ENCODE measurements around the gene HM13.
"Not testable (repeated sequence)": the region's sequence is repeated elsewhere in the genome, so short reads cannot be mapped to it uniquely, and the experiment has no call there.

Gene HM13

DNA sequence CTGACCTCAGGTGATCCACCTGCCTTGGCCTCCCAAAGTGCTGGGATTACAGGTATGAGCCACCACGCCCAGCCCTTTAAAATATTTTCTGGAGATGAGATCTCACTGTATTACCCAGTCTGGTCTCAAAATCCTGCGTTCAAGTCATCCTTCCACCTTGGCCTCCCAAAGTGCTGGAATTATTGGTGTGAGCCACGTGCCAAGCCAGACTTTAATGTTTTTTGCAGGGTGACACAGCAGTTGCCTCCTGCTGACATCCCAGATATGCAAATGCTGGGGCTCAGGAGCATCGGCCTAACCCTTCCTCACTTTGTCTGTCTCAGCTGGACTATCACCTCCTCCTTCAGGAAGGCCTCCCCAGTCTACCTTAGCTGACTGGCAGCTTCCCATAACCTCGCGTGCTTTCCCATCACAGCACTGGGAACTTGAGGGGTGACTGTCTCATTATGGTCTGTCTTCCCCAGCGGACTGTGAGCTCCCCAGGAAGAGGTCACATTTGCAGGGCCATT lies 76.5 kb downstream of the HM13 start:
- DNase-seq (ENCODE audit: low read depth): no peak

DNA sequence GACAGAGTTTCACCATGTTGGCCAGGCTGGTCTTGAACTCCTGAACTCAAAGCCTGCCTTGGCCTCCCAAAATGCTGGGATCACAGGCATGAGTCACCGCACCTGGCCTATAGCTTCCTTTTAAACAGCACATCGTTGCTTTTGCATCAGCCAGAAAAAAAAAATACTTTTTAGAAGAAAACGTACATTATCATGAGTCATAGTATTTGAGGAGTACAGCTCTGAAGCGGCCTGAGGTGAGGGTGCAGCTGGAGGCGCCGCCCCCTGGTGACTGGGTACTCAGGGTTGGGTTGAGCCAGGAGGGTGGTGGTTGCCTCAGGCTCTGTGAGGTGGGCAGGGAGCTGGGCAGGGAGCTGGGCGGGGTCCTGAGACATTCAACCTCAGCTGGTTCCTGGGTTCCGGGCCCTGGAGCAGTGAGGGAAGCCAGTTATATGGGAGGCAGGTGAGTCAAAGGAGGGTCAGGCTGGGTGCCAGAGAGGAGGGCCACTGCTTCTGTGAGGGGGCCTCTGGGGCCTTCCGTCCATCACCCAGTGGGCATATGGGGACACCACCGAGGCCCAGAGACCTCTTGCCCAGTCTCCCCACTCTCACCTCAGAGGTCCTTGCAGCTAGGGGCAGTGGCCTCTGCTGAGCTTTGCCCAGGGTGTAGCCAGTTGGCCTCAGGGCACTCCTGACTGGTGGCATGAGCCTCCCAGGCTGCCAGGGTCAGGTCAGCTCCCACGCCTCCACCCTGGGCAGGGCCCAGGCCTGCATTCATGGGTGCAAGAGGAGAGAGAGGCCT lies 79.2 kb downstream of the HM13 start:
- DNase-seq (ENCODE audit: low read depth): no peak

DNA sequence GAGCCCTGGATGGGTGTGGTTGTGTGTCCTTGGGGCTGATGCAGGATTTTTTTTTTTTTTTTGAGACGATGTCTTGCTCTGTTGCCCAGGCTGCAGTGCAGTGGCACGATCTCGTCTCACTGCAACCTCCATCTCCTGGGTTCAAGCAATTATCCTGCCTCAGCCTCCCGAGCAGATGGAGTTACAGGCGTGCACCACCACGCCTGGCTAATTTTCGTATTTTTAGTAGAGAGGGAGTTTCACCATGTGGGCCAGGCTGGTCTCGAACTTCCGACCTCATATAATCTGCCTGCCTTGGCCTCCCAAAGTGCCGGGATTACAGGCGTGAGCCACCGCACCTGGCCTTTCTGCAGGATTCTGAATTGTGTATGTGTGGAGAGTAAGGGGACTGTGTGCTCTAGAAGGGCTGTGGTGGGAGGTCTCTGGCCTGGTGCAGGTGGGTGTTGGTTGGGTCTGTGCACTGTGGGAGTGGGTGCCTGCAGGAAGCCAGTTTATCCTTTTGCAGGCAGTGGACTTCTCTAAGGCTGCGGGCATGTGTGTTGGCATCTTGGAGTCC lies 79.8 kb downstream of the HM13 start:
- no peak for DNase-seq (ENCODE audit: low read depth)

DNA sequence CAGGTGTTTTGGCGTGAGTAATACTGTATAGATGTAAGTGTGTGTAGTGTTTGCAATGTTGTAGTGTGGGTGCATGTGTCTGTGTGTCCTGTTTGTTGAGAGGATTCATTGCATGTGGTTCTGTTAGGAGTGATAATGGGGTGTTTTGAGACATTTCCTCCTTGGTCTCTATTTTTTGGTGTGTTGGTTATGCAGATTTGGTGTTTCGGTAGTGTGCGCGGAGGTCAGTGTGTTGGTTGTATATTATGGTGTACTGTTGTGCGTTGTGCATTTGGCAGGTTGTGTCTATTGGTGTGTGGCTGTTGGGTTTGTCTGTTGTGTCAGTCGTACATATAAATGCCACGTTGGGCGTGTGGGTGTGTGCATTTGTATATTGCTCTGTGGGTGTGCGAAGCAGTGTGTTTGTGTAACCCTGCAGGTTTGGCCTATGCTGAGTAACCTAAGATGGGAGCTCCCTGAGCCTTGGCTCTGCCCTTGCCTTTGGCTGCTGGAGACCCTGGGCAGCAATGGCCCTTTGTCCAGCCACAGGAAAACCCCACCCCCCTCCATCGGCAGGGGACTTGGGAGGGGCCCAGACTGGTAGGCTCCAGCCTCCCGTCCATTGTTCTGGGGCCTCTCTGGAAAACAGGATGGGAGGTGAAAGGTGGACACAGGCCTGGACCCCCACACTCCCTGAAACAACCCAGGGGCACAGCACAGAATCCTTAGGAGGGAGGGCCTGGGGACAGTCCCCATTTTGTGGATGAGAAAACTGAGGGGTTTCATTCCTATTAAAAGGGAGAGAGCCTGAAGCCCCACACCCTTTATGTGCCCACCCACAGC lies 80.5 kb downstream of the HM13 start:
- no peak for DNase-seq (ENCODE audit: low read depth)

DNA sequence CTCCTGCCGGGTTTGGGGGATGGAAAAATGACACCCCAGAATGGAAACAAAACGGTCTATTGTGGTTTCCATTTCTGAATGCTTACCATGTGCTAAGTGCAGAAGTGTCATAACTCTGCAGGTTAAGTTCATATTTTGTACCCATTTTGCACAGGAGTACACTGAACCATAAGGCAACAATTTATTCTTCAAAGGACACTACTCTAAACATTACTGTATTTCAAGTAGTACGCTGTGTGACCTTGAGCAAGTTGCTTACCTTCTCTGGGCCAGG lies 81.1 kb downstream of the HM13 start:
- no peak for DNase-seq (ENCODE audit: low read depth)

DNA sequence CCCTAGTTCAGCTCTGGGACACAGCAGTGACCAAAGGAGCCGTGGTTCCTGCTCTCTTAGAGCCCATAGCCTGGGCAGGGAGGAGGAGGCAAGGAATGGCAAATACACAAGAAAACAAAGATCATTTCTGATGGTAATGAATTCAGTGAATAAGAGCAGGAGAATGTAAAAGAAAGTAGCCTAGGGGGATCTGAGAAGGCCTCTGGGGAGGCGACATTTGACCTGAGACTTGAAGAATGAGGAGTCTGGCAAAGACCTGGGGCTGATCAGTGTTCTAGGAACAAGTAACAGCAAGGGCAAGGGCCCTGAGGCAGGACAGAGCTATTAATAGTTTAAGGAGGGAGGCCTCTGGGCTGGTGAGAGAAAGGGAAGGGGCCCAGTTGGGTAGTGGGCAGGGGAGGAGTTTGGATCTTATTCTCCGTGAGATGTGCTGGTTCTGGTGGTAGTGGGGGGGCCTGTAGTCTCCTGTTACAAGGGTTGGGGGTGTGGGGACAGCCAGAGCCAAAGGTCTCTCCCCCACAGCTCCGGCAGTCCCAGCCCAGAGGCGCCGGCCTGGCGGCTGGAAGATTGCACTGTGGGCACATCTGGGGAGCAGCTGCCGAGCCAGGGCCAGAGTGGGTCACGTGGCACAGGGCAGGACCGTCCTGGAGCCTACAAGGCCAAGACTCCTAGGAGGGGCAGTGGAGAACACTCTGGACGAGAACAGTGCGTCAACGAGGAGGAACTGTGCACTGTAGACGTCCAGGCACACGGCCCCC lies 81.6 kb downstream of the HM13 start:
- no peak for DNase-seq (ENCODE audit: low read depth)

DNA sequence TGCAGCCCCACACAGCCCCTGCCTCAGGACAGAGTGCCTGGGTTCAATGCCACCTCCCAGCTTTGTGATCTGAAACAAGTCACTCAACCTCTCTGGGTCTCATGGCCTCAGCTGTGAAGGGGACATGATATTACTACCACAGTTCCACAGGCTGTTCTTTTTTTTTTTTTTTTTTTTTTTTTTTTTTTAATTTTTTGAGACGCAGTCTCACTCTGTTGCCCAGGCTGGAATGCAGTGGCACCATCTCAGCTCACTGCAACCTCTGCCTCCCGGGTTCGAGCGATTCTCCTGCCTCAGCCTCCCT lies 82.1 kb downstream of the HM13 start:
- not testable (repeated sequence) for DNase-seq (ENCODE audit: low read depth)

DNA sequence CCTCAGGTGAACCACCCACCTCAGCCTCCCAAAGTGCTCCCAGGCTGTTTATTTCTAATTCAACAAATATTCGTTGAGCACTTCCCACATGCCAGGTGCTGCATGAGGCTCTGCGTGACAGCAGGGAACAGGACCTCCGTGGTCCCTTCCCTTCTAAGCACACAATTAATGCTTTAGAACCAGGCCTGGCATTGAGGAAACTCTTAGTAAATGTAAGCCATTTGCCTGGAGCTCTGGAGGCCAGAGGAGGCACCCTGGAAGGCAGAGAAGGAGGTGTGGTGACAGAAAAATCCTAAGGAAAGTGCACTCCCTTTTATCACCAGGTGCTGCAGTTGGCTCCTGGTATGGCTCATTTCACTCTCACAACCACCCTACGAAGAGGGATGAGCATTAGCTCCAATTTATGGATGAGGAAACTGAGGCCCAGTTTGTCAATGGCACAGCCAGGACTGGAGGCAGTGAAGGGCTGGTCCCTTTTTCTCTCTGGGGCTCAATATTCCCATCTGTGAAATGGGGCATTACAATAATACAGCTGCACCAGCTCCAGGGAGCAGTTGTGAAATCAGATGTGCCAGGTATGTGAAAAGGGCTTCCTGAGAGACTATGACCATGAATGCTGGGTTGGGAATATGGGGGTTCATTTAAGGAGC lies 82.7 kb downstream of the HM13 start:
- DNase-seq (ENCODE audit: low read depth): no peak

DNA sequence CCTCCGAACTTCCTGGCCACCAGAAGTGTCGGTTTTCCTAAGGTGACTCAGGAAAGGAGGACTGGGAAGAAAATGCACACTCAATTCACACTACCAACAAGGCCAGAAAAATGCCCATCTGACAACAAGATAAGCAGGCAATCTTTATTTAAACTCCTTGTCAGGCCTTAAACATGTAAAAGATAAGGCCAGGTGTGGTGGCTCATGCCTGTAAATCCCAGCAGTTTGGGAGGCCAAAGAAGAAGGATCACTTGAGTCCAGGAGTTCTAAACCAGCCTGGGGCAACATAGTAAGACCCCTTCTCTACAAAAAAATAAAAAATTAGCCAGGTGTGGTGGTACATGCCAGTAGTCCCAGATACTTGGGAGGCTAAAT lies 83.2 kb downstream of the HM13 start:
- no peak for DNase-seq (ENCODE audit: low read depth)

DNA sequence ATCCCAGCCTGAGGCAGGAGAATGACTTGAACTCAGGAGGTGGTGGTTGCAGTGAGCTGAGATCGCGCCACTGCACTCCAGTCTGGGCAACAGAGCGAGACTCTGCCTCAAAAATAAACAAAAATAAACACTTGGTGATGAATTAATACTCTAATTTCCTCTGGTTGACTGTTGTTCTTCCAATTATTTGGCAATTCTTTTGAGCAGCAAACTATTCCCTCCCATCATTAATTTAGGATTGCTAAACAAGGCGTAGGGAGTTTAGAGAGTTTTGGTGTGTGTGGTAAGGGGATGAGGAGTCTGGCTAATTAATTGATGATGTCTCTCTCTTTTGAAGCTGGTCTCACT lies 88.2 kb downstream of the HM13 start:
- no peak for DNase-seq (ENCODE audit: low read depth)

DNA sequence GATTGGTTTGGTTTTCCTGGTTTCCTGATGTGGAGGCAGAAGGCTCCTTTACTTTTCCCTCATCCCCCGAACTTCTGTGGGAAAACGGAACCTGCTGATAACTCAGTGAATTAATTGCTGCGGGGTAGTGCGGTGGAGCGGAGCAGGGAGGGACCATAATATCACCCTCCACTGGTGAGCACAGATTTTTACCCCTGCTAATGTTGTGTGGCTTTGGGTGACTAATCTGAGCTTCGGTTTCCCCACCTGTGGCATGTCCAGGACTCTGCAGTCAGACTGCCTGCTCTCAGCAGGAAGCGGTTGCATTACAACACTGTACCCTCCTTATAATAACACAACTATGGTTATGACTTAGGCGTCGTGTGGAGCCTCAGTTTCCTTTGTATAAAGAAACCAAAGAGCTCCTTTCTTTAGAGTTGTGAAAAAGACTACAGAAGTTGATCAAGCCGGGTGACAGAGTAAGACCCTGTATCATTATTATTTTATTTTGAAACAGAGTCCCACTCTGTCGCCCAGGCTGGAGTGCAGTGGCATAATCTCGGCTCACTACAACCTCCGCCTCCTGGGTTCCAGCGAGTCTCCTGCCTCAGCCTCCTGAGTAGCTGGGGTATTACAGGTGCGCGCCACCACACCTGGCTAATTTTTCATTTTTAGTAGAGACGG lies 88.7 kb downstream of the HM13 start:
- DNase-seq (ENCODE audit: low read depth): peak; percentile 35

DNA sequence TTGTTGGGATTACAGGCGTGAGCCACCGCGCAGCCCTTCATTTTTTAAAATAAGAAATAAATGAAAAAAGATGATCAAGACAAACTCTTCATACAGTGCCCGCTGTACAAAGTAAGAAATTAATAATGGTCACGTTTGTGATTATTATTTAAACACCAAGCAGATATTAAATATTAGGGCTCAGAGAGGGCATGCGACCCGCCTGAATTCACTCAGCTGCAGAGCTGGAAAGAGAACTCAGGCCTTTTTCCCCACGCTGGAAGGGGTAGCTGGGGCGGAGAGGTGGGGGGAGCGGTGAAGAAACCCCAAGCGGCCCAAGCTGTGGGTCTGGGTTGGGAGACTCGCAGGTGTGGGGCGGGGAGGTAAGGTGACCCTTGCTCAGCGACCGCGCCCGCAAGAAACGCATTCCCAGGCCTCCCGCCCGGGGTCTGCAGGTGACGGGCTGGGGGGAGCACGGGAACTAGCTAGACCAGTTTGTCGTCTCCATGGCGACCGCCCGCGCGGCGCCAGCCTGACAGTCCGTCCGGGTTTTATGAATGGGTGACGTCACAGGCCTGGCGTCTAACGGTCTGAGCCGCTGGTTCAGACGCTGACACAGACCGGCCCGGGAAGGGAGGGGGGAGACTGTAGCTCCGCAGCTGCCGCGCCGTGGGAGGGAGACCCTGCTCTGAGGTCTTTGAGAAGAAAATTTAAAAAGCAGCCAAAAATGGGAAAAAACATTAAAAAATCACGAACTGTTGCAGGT lies 89.8 kb downstream of the HM13 start:
- peak; percentile 48 for DNase-seq (ENCODE audit: low read depth)

DNA sequence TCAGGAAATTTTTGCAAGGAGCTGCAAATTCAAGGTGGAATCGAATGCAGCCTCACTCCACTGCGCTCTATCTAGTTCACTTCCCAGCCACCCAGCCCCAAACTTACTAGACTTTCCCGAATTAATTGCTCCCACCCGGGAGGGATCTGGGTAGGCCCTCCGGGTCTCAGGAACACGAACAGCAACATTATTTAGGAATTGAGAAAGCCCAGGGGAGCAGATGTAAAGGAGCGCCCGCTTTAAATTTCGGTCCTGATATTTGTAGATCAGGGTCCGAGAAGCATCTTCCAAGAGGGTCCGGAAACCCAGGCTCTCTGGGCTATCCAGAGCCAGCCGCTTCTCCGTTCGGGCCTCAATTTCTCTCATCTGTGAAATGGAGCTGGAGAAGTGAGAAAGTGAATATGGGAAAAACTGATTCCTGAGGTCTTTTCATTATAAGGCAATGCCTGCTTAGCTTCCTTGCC lies 90.4 kb downstream of the HM13 start:
- DNase-seq (ENCODE audit: low read depth): no peak

DNA sequence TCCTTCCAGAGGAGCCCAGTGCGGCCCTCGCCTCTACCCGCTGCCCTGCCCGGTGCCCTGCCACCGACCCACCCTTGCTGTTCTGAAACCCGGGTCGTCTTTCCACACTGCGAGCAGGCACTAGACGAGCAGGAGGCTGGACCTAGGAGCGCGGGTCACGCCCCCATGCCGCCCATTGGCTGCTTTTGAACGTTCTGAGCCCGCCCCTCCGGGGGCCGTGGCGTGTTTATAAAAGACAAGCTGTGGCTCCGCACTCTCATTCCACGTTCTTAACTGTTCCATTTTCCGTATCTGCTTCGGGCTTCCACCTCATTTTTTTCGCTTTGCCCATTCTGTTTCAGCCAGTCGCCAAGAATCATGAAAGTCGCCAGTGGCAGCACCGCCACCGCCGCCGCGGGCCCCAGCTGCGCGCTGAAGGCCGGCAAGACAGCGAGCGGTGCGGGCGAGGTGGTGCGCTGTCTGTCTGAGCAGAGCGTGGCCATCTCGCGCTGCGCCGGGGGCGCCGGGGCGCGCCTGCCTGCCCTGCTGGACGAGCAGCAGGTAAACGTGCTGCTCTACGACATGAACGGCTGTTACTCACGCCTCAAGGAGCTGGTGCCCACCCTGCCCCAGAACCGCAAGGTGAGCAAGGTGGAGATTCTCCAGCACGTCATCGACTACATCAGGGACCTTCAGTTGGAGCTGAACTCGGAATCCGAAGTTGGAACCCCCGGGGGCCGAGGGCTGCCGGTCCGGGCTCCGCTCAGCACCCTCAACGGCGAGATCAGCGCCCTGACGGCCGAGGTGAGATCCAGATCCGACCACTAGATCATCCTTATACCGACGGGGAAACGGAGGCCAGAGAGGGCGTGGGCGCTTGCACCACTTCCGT lies 91.0 kb downstream of the HM13 start, which contains the start of gene ID1:
Gene ID1, plus strand, starts transcription at position 259 of the 871 bp plus-strand sequence. Its CDS starts 99 bp downstream, at position 358.
- peak; percentile 81 for DNase-seq (ENCODE audit: low read depth)

DNA sequence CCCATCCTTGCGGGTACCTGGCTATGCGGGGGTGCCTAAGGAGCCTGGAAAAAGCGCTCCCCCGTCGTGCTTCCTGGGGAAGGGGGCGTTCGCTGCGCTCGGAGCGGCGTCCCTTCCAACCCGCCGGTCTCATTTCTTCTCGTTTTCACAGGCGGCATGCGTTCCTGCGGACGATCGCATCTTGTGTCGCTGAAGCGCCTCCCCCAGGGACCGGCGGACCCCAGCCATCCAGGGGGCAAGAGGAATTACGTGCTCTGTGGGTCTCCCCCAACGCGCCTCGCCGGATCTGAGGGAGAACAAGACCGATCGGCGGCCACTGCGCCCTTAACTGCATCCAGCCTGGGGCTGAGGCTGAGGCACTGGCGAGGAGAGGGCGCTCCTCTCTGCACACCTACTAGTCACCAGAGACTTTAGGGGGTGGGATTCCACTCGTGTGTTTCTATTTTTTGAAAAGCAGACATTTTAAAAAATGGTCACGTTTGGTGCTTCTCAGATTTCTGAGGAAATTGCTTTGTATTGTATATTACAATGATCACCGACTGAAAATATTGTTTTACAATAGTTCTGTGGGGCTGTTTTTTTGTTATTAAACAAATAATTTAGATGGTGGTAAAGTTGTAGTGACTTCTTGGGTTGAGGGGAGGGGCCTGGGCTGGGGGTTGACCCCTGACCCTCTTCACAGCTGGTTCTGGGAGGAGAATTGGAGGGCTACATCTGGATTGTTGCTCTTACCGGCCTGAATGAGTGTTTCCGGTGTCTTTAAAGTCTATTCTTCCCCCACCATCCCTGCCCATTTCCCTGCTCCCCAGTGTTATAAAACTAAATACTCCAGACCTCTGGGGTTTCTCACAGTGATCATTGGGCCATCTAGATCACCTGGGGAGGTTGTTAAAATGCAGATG lies 91.9 kb downstream of the HM13 start:
- DNase-seq (ENCODE audit: low read depth): no peak

DNA sequence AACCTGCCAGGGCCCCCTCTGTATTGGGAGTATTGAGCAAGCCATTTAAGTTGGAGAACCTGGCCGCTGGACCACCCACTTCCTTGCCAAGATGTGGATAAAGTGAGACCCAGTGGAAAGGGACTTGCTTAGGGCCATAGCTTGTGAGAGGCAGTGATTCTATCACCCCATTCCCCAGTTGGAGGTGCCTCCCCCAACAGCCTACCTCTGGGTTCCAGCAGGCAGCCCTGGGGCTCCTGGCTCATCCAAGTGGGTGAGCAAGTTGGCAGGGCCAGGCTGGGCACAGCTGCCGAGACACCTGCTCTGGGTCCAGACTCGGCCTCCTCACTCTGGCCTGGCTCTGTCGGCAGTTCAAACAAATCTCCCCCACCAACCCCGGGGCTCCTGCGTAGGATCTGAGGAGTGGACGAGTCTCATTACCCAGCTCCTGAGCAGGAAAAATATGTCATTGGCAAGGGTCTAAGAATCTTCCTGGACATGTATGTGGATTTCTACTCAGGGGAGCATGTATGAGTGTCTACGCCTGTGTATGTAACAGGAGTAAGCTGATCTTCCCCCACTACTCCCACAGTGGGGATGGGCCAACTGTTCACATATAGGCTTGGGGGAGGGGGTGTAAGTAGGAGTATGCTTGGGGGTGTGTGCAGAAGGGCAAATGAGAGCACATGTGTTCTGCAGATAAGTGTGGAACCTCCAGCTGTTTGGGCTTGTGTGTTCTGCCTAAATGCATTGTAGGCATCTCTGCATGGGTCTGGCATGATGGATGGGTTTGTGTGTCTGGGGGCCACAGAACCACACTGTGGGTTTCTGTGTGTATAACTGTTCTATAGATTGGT lies 92.8 kb downstream of the HM13 start:
- DNase-seq (ENCODE audit: low read depth): no peak

DNA sequence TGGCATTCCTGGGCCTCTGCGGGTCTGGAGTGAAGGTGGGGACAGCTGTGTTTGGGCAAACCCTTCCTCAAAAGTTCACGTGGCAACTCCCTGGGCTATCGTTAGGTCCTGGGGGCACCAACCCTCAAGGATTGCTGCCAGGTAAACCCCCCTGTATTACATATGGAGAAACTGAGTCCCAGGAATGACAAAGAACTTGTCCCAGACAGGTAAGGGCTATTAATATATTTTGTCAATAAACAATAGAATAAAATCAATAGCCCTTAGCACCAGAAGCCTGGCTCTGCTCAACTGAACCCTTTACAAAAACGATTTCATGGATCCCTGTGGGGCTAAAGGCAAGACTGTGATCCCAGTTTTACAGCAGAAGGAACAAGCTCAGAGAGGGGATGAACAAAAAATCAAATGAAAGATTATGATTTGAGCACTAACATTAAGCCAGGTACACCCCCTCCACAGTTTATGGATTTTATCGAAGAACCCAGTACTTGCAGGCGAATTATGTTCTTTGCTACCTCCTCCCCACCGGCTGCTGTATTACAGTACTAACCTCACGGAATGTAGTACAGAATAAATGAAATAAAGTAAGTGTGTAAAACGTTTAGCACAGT lies 93.5 kb downstream of the HM13 start:
- no peak for DNase-seq (ENCODE audit: low read depth)
